GM12875 (cell line): ENCODE measurements around the gene EFS.

Source experiments
- H3K4me3 ChIP-seq: one replicate; pipeline ENCODE4 v1.5.1; 2011; ENCODE audit warnings: low read depth, low read length, control low read depth
- TF ChIP-seq, protein P1 (sequence below): IDR thresholded peaks from 2 replicates; pipeline ENCODE4 v1.5.1; 2011; ENCODE audit warnings: low read depth, mild to moderate bottlenecking, control low read depth, inconsistent platforms, low read length, moderate library complexity, borderline replicate concordance; ENCODE audit not compliant: insufficient read depth

Gene EFS

DNA sequence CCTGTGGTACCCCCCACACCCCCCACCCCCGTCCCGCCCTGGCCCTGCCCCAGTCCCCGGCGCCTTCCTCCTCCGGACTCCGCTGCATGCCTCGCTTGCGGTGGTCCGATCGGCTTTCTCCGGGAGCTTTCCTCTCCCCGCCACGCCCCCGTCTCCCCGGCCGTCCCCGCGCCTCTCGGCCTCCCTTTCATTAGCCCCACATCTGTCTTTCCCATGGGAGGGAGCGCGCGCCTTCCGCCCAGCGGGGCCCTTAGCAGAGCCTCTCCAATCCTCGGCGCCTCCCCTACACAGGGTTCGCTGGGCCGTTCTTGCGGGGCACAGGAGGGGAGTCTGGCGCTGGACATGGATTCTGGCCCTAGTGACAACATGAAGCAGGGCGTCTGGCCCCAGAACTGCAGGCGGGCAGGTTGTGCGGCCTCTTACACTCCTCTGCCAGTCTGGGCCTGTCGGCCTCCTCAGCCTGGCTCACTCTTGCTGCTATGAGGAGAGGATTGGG, 1.5 kb upstream of the EFS start:
- TF ChIP-seq, protein P1, sequence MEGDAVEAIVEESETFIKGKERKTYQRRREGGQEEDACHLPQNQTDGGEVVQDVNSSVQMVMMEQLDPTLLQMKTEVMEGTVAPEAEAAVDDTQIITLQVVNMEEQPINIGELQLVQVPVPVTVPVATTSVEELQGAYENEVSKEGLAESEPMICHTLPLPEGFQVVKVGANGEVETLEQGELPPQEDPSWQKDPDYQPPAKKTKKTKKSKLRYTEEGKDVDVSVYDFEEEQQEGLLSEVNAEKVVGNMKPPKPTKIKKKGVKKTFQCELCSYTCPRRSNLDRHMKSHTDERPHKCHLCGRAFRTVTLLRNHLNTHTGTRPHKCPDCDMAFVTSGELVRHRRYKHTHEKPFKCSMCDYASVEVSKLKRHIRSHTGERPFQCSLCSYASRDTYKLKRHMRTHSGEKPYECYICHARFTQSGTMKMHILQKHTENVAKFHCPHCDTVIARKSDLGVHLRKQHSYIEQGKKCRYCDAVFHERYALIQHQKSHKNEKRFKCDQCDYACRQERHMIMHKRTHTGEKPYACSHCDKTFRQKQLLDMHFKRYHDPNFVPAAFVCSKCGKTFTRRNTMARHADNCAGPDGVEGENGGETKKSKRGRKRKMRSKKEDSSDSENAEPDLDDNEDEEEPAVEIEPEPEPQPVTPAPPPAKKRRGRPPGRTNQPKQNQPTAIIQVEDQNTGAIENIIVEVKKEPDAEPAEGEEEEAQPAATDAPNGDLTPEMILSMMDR, result no peak
- H3K4me3 ChIP-seq, result no peak overlapping the region

DNA sequence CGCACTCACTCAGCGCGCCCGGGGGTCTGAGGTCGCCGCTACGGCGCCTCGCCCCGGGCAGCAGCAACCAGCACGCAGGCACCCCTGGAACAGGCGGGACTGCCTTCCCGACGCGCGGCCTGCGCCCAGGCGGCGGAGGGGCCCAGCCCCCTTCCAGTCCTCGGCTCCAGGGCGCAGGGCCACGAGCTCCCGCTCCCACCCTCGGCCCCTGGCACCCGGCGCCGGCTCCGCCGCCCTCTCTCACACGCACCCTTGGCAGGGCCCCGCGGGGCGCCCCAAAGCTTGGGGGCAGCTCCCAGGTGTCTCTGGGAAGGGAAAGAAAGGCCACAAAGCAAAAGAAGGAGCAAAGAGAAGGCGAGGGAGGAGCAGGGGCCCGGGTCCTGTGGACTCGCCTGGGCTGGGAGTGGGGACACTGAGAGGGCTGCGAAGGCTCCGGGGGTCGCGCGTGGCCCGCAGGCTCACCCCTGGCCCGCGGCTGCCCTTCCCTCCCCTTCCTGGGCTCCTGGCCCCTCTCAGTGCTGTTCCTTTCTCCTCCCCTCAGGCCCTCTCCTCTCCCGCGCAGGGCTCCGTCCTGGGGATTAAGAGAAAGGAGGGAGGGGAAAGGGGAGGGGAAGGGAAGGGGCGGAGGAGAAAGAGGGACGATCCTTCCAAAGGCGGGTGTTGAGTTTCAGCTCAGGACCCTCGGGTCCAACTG, 907 bp upstream of the EFS start:
- TF ChIP-seq, protein P1, result no peak
- H3K4me3 ChIP-seq, result no peak overlapping the region

DNA sequence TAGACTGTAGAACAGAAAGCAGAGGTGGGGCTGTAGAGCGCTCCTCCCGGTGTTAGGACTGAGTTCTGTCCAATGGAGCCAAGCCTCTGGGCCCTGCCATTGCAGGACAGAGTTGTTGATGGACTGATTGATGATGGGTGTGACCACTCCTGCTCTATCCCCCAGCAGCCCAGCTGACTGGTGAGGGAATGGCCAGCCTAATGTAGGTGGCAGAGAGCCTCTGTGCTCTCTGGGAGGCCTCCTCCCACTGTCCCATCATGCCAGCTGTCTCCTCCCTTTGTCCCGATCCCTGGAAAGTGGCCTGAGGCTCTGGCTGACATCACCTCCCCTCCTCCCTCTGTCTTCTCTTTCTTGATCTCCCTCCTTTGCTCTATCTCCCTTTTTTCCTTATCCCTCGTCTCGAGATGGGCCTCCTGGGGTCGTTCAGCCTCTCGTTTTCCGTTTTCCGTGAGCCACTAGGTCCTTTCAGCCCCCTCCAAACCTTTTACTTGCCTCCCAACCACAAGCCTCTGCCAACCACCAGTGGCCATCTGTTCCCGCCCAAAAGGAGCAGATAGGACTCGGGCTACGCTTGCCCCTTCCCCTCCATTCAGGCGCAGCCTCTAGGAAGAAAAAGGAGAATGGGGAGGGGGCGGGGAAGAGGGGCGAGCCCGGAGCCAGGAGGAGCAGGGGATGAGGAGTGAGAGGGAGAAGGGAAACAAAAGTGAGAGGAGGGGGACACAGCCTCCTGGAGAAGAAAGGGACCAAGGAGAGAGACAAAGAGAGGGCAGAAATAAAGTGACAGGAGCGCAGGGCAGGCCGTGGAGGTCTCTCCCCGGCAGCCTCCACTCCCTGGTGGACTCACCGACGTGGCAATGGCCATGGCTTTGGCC, 572 bp downstream of the EFS start:
- H3K4me3 ChIP-seq, result no peak overlapping the region
- TF ChIP-seq, protein P1, result no peak

DNA sequence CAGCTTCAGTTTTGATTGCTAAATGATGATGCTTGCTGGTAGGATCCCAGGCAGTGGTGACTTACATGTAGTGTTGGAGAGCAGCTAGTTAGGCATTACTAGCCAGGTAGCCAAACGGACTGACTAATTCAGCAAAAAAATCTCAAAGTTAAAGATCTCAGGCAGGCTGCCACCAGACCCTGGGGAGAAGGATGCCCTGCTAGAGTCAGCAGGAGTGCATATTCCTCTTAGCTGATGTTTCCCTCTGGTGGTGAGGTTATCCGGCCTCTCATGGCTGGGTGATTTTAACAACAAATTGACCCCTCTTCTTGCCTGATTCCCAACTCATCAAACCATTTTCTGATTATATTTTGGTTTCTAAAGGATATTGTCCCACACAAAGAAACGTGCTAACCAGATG, 2.8 kb downstream of the EFS start:
- TF ChIP-seq, protein P1, result no peak
- H3K4me3 ChIP-seq, result no peak overlapping the region

DNA sequence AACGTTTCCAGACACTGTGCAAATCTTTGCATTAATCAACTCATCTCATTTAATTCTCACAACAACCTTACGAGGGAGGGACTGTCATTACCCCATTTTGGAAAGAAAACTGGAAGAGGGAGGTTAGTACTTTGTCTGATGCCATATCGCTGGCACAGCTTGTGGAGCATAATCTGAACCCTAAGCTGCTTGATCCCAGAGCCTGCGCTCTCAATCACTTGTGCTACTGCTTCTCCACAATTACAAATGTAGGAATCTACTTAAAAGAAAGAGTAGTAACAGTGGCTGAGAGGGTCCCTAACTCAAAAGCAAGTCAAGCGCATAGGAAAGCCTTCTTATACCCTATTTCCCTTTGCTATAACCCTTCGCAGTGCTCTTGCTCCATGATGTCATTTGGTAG, 3.2 kb downstream of the EFS start:
- TF ChIP-seq, protein P1, result no peak
- H3K4me3 ChIP-seq, result no peak overlapping the region

DNA sequence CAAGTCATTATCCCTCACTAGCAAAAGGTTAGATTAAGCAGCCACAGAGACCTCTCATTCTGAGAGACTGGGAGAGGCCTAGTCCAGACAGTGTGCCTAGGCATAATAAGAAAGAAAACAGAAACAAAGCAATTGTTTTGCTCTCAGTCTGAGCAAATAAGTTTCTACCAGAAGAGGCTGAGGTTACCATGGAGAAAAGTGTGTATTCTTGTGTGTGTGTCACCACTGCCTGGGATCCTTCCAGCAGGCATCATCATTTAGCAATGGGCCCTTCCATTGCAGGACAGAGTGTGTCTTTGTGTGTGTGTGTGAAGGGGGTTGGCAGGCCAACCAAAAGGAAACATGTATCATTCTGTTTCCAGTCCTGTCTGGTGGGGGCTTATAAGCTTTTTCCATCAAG, 3.7 kb downstream of the EFS start:
- H3K4me3 ChIP-seq, result no peak overlapping the region
- TF ChIP-seq, protein P1, result no peak
